GM21529 (cell line): Measurements from ENCODE around the gene NDE1.
"Not testable (repeated sequence)": the region's sequence is repeated elsewhere in the genome, so short reads cannot be mapped to it uniquely, and the experiment has no call there.

Experiments
- ATAC-seq: cut with Tn5 transposase; IDR thresholded peaks from one replicate; pipeline ENCODE4 v1.9.1; 2021; ENCODE audit not compliant: unreplicated experiment

Gene NDE1

DNA sequence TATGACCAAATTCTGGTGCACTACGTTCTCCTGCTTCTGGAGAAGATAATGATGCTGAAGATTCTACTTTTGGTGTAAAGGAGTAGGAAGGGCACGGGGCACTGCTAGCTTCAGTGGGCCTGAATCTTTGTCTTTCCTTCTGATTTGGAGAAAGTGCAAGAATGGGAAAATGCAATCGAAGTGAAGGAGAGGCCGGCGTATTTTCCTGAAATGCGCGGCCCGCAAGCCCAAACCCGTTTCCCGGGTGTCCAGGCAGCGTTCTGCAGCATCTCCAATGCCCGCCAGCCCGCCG is 372 bp upstream of the NDE1 start:
- ATAC-seq = no peak

GRCh38 chr16:15650698-15651171 is 690 bp downstream of the NDE1 start:
- ATAC-seq = peak; percentile 21

DNA sequence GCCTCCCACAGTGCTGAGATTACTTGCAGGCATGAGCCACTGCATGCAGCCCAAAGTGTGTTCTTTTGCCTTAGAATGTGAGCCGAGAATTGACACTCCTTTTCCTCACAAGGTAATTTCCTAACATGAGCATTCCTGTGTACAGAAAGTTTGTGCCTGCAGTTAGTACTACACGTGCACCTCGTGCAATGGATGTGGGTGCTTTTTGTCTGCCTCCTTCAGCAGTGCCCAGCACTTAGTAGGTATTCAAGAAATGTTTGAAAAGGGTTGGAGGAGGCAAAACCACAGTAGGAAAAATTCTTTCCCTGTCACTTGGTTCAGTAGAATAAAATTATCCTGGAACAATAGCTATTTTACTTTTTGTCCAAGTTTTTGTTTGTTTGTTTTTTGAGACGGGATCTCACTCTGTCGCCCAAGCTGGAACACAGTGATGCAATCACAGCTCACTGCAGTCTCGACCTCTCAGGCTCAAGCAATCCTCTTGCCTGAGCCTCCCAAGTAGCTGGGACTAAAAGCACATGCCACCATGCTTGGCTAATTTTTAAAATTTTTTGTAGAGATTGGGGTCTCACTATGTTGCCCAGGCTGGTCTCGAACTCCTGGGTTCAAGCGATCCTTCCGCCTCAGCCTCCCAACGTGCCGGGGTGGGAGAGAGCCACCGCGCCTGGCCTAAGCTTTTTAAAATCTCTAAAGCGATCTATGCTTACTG is 2.4 kb downstream of the NDE1 start:
- ATAC-seq = no peak

GRCh38 chr16:15653227-15653626 is 3.2 kb downstream of the NDE1 start:
- no peak for ATAC-seq

- ATAC-seq = no peak
These were observed 4.5 kb downstream of the NDE1 start for GRCh38 chr16:15654591-15654990.

GRCh38 chr16:15655561-15655960 is 5.5 kb downstream of the NDE1 start:
- ATAC-seq = not testable (repeated sequence)

DNA sequence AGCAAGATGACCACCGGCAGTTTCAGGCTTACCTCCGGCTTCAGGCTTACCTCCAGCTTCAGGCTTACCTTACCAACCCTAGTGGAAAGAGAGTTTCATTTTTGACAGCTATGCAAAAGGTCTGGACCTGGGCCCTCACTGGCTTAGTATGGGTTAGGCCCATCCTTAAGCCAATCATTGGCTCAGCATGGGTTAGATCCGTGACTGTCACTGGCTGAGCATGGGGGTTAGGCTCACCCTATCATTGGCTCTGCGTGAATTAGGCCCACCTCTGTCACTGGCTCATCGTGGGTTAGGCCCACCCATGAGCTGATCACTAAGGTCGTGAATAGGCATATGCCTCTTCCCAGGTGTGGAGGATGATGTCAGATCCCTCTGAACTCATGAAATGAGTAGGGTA is 8.1 kb downstream of the NDE1 start:
- ATAC-seq = no peak

GRCh38 chr16:15658556-15658955 is 8.5 kb downstream of the NDE1 start:
- no peak for ATAC-seq

- no peak for ATAC-seq
These were observed 10.2 kb downstream of the NDE1 start for GRCh38 chr16:15660203-15660601.

GRCh38 chr16:15665107-15665506 is 15.1 kb downstream of the NDE1 start:
- ATAC-seq = no peak

GRCh38 chr16:15667091-15667742 is 17.2 kb downstream of the NDE1 start:
- no peak for ATAC-seq

GRCh38 chr16:15671530-15672117 is 21.6 kb downstream of the NDE1 start:
- ATAC-seq = no peak

DNA sequence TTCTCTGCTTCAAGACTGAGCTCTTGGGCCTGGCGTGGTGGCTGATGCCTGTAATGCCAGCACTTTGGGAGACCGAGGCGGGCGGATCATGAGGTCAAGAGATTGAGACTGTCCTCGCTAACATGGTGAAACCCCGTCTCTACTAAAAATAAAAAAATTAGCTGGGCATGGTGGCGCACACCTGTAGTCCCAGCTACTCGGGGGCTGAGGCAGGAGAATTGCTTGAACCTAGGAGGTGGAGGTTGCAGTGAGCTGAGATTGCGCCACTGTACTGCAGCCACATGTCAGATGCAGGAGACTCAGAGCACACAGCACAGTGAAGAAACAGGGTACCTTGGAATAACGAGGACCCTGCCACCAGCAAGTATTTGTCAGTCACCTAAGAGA is 22.1 kb downstream of the NDE1 start:
- ATAC-seq = not testable (repeated sequence)

GRCh38 chr16:15672514-15673167 is 22.6 kb downstream of the NDE1 start:
- no peak for ATAC-seq

- ATAC-seq = no peak
These were observed 24.5 kb downstream of the NDE1 start for GRCh38 chr16:15674571-15674970.

DNA sequence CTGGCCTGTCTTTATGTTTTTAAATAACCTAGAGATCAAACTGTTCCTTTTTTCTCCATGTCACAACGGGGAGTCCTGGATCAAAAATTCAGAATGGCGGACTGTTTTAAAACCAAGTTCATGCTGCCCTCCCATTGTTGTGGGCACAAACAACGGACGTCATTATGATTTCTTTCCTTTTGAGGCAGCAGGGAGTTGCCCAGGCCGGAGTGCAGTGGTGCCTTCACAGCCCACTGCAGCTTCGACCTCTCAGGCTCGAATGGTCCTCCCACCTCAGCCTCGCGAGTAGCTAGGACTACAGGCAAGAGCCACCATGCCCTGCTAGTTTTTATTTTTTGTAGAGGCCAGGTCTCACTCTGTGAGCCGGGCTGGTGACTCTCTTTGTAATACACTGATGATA is 26.5 kb downstream of the NDE1 start:
- no peak for ATAC-seq

- no peak for ATAC-seq
These were observed 27.4 kb downstream of the NDE1 start for GRCh38 chr16:15677447-15677846.

- ATAC-seq = no peak
These were observed 32.1 kb downstream of the NDE1 start for GRCh38 chr16:15682105-15682570.

DNA sequence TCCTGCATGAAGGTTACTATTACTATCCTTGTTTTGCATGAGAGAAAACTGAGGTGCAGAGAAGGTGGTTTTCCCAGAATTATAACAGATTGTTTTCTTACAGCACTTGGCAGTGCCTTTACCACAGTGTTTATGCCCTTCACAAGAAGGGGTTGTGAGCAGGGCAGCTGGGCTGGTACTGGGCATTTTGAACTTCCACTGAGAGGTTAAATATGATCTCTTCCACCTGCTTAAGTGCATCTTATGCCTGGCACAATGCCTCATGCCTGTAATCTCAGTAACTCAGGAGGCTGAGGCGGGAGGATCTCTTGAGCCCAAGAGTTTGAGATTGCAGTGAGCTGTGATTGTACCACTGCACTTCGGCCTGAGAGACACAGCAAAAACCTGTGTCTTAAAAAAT is 36.2 kb downstream of the NDE1 start:
- no peak for ATAC-seq

GRCh38 chr16:15689290-15689689 is 39.2 kb downstream of the NDE1 start:
- ATAC-seq = no peak

- no peak for ATAC-seq
These were observed 40.3 kb downstream of the NDE1 start for GRCh38 chr16:15690296-15690695.

GRCh38 chr16:15691046-15691445 is 41.0 kb downstream of the NDE1 start:
- no peak for ATAC-seq
